KMS-11 (cell line): ENCODE results near the gene RUBCNL.

ENCODE experiments used
- H2AFZ ChIP-seq: fragments of 200-600 bp; sonication (generic); 2 replicates; pipeline ENCODE4 v1.6.1; 2016; ENCODE audit warnings: antibody characterized with exemption, mixed run types, low read depth
- H3K27ac ChIP-seq: fragments of 200-600 bp; sonication (generic); 2 replicates; pipeline ENCODE4 v1.6.1; 2016; ENCODE audit warnings: mild to moderate bottlenecking, mixed run types
- H3K27me3 ChIP-seq: fragments of 200-600 bp; sonication (generic); 2 replicates; pipeline ENCODE4 v1.6.1; 2017; ENCODE audit warnings: mild to moderate bottlenecking, low read depth, mixed run types, moderate library complexity; ENCODE audit not compliant: insufficient read depth
- H3K36me3 ChIP-seq: fragments of 200-600 bp; sonication (generic); 2 replicates; pipeline ENCODE4 v1.6.1; 2017; ENCODE audit warnings: mild to moderate bottlenecking, mixed run types; ENCODE audit not compliant: insufficient read depth
- H3K4me1 ChIP-seq: fragments of 200-600 bp; sonication (generic); 2 replicates; pipeline ENCODE4 v1.6.1; 2016; ENCODE audit warnings: mild to moderate bottlenecking, low read depth, mixed run types; ENCODE audit not compliant: poor library complexity, severe bottlenecking
- H3K4me2 ChIP-seq: fragments of 200-600 bp; sonication (generic); 2 replicates; pipeline ENCODE4 v1.7.0; 2016; ENCODE audit warnings: mild to moderate bottlenecking, mixed run types
- H3K4me3 ChIP-seq: fragments of 200-600 bp; sonication (generic); IDR thresholded peaks from 2 replicates; pipeline ENCODE4 v1.6.1; 2017; ENCODE audit warnings: low read depth, low read length, mixed read lengths; ENCODE audit not compliant: insufficient read depth
- H3K79me2 ChIP-seq: fragments of 200-600 bp; sonication (generic); 2 replicates; pipeline ENCODE4 v1.6.1; 2016; ENCODE audit warnings: low read depth, mixed run types; ENCODE audit not compliant: insufficient read depth
- H3K9ac ChIP-seq: fragments of 200-600 bp; sonication (generic); 2 replicates; pipeline ENCODE4 v1.6.1; 2016; ENCODE audit warnings: mild to moderate bottlenecking, mixed run types
- H4K20me1 ChIP-seq: fragments of 200-600 bp; sonication (generic); 2 replicates; pipeline ENCODE4 v1.6.1; 2016; ENCODE audit warnings: mild to moderate bottlenecking, mixed run types; ENCODE audit not compliant: insufficient read depth
- TF ChIP-seq, protein P1 (sequence below): fragments of 200-600 bp; sonication (generic); conservative IDR thresholded peaks from 2 replicates; pipeline ENCODE4 v1.6.1; 2017; ENCODE audit warnings: low read depth, mild to moderate bottlenecking, antibody characterized with exemption, low read length, moderate library complexity, mixed read lengths

RUBCNL gene

DNA sequence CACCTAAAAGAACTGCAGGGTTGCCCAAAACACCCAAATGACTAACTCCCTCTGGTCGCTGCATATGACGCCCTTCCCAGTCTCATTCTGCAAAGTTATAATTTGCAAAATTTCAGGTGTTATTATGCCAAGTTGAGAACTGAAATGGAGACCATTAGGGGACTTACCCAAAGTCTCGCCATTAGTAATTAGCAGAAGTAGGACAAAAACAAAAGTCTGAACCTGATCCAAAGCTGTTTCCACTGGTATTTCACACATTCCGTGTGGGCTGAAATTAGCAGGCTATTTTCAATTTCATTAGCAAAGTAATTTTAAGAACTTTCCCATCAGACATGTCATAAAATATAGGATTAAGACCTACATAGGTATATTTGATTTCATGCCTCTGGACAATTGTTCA is 6.8 kb downstream of the RUBCNL start:
- no peaks in the 10 kb centered on the region for H3K79me2 ChIP-seq
- TF ChIP-seq, protein P1, sequence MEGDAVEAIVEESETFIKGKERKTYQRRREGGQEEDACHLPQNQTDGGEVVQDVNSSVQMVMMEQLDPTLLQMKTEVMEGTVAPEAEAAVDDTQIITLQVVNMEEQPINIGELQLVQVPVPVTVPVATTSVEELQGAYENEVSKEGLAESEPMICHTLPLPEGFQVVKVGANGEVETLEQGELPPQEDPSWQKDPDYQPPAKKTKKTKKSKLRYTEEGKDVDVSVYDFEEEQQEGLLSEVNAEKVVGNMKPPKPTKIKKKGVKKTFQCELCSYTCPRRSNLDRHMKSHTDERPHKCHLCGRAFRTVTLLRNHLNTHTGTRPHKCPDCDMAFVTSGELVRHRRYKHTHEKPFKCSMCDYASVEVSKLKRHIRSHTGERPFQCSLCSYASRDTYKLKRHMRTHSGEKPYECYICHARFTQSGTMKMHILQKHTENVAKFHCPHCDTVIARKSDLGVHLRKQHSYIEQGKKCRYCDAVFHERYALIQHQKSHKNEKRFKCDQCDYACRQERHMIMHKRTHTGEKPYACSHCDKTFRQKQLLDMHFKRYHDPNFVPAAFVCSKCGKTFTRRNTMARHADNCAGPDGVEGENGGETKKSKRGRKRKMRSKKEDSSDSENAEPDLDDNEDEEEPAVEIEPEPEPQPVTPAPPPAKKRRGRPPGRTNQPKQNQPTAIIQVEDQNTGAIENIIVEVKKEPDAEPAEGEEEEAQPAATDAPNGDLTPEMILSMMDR, result no peak
- no peaks in the 10 kb centered on the region for H3K27me3 ChIP-seq
- H3K4me3 ChIP-seq, result no peak overlapping the region
- no peaks in the 10 kb centered on the region for H3K36me3 ChIP-seq
- H2AFZ ChIP-seq, result no peak overlapping the region
- H3K9ac ChIP-seq, result no peak overlapping the region
- H3K27ac ChIP-seq, result peak overlapping the region; percentile 32; the same call in 1 of the 2 replicates
- H3K4me2 ChIP-seq, result peak overlapping the region; percentile 57; the same call in 1 of the 2 replicates
- no peaks in the 10 kb centered on the region for H4K20me1 ChIP-seq
- peaks cover 88% of the 10 kb centered on the region for H3K4me1 ChIP-seq

DNA sequence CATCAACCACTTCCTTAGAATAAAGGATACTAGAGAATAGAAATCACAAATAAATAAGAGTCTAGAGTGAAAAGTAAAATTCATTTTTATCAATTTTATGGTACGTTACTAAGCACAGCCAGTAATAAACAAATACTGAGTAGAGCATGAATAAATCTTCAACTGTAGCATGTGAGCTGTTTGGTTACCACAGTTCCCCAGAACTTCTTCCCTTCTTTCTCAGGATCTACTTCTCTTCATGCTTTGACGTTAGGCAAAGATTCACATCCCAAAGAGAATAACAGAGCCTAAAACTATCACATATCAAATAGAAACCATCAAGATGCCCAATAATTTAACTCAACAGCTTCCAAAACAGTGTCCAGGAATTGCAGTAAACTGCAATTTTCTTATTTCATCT is 7.4 kb downstream of the RUBCNL start:
- no peak overlapping the region for H3K9ac ChIP-seq
- no peak overlapping the region for H3K4me3 ChIP-seq
- no peaks in the 10 kb centered on the region for H3K79me2 ChIP-seq
- H3K27me3 ChIP-seq, result no peaks in the 10 kb centered on the region
- H3K4me2 ChIP-seq, result peak overlapping the region; percentile 57; the same call in 1 of the 2 replicates
- peaks cover 82% of the 10 kb centered on the region for H3K4me1 ChIP-seq
- peak overlapping the region; percentile 32; the same call in 1 of the 2 replicates for H3K27ac ChIP-seq
- H2AFZ ChIP-seq, result no peak overlapping the region
- H4K20me1 ChIP-seq, result no peaks in the 10 kb centered on the region
- no peaks in the 10 kb centered on the region for H3K36me3 ChIP-seq
- TF ChIP-seq, protein P1, result no peak

DNA sequence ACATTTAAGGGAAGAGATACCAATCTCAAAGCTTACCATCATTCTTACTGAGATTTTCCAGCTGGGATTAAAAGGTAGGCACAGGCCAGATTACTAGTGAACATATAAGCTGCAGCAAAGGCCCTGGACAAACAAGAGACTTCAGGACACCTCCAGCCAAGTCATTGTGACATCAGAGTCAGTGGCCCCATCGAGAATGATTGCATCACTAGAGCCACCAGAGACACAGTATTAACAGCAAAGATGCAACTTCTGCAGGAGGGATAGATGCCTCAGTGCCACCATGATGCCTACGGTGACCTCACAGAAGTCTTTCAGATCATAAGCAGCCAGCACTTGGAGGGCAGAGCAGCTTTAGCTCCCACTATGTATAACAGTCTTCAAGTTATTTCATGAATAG is 8.6 kb downstream of the RUBCNL start:
- TF ChIP-seq, protein P1, result no peak
- Histone ChIP-seq H3K4me3 (no peak overlapping the region), H3K9ac (no peak overlapping the region), H3K4me2 (no peak overlapping the region; the same call in 1 of the 2 replicates), H3K79me2 (no peaks in the 10 kb centered on the region), H4K20me1 (no peaks in the 10 kb centered on the region), H2AFZ (no peak overlapping the region), H3K4me1 (peaks cover 70% of the 10 kb centered on the region), H3K27me3 (no peaks in the 10 kb centered on the region), H3K27ac (peak overlapping the region; percentile 35; the same call in 1 of the 2 replicates), H3K36me3 (no peaks in the 10 kb centered on the region)

DNA sequence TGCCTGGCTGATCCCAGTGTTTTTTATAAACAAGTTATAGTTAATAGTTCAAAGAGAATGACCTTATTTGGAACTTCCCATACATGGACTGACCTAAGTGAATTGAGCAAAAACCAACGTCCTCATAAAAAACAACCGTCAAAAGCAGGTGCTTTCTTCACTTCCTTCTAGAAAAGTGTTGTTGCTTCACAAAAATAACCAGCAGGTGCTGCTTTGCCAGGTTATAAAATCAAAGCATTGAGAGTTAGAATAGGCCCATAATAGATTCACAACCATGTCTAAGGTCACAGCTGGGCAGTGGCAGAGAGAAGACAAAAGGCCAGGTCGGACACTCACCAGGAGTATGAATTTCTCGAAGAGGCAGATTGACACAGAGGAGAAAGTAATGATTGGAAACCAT is 9.5 kb downstream of the RUBCNL start:
- H2AFZ ChIP-seq, result no peak overlapping the region
- no peaks in the 10 kb centered on the region for H3K79me2 ChIP-seq
- H3K9ac ChIP-seq, result no peak overlapping the region
- no peak overlapping the region; the same call in 1 of the 2 replicates for H3K4me2 ChIP-seq
- no peaks in the 10 kb centered on the region for H3K27me3 ChIP-seq
- TF ChIP-seq, protein P1, result no peak
- H3K4me3 ChIP-seq, result no peak overlapping the region
- peak overlapping the region; percentile 35; the same call in 1 of the 2 replicates for H3K27ac ChIP-seq
- no peaks in the 10 kb centered on the region for H3K36me3 ChIP-seq
- no peaks in the 10 kb centered on the region for H4K20me1 ChIP-seq
- peaks cover 61% of the 10 kb centered on the region for H3K4me1 ChIP-seq
